Measurements from ENCODE around the gene RAB27B.

Gene RAB27B

DNA sequence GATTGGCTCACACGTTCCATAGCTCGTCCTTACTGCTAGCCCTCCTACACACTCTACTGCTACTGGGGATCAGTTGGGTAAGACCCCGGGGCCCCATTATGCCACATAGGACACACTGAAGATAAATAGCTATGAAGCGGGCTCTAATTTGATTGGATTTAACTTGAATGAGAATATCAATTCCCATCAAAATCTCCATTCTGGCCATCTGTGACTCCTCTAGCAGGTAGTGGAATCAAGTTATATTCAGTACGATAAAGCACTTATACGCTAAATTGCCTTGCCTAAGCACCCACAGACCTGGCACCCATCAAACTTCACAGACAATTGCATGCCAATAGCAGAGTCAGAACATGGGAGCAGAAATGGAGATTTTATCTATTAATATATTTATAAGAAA is 91.1 kb downstream of the RAB27B start:
- TF ChIP-seq, protein P1, sequence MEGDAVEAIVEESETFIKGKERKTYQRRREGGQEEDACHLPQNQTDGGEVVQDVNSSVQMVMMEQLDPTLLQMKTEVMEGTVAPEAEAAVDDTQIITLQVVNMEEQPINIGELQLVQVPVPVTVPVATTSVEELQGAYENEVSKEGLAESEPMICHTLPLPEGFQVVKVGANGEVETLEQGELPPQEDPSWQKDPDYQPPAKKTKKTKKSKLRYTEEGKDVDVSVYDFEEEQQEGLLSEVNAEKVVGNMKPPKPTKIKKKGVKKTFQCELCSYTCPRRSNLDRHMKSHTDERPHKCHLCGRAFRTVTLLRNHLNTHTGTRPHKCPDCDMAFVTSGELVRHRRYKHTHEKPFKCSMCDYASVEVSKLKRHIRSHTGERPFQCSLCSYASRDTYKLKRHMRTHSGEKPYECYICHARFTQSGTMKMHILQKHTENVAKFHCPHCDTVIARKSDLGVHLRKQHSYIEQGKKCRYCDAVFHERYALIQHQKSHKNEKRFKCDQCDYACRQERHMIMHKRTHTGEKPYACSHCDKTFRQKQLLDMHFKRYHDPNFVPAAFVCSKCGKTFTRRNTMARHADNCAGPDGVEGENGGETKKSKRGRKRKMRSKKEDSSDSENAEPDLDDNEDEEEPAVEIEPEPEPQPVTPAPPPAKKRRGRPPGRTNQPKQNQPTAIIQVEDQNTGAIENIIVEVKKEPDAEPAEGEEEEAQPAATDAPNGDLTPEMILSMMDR (IDR thresholded peaks at IDR 0.05; ENCODE audit: control insufficient read depth, insufficient read depth, low read depth, low read length, missing control alignments), result no peak
- no peak overlapping the region for H3K4me3 ChIP-seq (ENCODE audit: control insufficient read depth, low read depth, low read length)

DNA sequence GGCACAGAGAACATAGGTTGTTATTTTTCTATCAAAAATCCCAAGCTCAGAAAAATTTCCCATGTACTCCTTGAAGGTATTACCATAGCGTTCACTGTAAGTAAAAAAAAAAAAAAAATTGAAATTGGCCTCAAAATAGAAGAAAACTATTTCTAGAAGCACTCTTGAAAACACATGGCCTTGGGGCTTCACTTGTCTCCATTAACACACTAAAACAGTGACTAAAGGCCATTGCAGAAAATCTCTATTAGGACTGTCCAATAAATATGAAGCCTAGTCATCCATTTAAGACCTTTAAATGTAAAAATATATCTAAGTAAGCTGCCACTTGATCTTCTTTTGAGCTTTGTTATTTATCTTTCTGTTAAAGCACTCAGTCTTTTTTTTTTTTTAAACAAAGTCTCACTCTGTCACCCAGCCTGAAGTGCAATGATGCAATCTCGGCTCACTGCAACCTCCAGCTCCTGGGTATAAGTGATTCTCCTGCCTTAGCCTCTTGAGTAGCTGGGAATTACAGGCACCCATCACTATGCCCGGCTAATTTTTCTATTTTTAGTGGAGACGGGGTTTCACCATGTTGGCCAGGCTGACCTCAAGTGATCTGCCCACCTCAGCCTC is 95.2 kb downstream of the RAB27B start:
- no peak for DNase-seq (ENCODE audit: low read depth)
- TF ChIP-seq, protein P1 (IDR thresholded peaks at IDR 0.05; ENCODE audit: control insufficient read depth, insufficient read depth, low read depth, low read length, missing control alignments), result no peak
- H3K4me3 ChIP-seq (ENCODE audit: control insufficient read depth, low read depth, low read length), result no peak overlapping the region

More for the DNA sequence above, 91.1 kb downstream of the RAB27B start:
- no peak for DNase-seq (ENCODE audit: low read depth)

DNA sequence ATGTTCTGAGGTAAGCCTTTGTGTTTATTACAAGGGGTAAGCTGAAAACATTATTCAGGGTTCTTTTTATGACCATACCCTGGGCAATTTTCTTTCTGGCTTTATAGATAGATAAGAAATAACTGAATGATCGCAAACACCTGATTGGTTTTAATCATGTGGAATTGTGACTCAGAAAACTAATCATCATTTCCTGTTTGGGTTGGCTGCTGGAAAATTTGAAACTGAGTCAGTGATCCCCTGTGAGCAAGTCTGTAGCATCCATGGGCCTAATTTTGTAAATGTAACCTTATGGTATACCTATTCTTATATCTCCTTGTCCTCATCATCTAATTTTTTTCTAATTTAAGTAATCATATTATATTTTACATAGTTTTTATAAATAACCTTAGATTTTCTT is 96.7 kb downstream of the RAB27B start:
- H3K4me3 ChIP-seq (ENCODE audit: control insufficient read depth, low read depth, low read length), result no peak overlapping the region
- no peak for DNase-seq (ENCODE audit: low read depth)
- TF ChIP-seq, protein P1 (IDR thresholded peaks at IDR 0.05; ENCODE audit: control insufficient read depth, insufficient read depth, low read depth, low read length, missing control alignments), result no peak

DNA sequence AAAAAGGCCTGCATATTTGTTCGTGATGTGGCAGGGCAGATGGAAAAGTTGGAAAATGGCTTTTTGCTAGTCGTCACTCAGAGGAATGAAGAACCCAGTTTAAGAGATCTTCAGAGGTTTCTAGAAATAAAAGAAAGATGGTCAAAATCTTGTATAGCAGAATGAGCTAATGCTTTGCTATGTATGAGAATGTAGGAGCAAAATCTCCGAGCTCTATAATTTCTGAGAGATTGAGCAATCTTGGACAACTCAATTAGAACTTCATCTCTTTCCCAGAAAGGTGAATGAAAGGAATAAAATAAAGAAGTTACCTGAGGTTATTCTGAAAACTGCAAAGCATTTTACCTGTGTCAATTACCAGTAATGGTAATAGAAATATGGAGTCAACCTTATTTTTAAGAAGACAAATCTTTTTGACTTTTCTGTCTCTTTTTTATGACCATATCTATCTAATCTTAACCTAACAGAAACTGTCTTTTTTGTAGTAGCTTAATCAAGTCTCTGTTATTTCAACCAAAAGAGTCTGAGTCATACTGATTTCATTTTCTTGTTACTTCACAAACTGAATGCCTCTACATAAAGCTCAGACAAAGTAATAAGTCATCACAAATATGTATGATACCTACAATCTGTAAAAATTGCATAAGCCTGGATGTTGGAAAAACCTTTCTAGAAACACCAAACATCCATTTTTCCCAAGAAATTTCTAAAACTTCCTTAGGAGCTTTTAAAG is 98.5 kb downstream of the RAB27B start:
- peak; percentile 18 for DNase-seq (ENCODE audit: low read depth)
- TF ChIP-seq, protein P1 (IDR thresholded peaks at IDR 0.05; ENCODE audit: control insufficient read depth, insufficient read depth, low read depth, low read length, missing control alignments), result no peak
- H3K4me3 ChIP-seq (ENCODE audit: control insufficient read depth, low read depth, low read length), result no peak overlapping the region

DNA sequence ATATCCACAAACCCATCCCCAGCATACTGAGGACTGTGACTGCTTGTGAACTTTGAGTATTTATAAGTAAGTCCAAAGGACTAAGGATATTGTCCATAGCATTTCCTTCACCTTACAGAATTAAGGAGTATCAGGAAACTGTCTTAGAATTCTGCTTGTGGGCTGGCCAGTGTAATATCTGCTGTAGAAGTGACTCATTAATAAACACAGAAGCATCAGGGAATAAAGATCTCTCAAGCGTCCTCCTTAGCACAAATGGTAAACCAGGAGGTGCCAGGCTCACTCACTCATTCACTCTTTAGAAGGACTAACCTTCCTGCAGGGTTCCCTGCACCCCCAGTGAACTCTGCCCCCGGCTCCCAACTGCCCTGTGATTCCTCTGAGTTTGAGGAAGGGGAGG is 100.0 kb downstream of the RAB27B start:
- TF ChIP-seq, protein P1 (IDR thresholded peaks at IDR 0.05; ENCODE audit: control insufficient read depth, insufficient read depth, low read depth, low read length, missing control alignments), result no peak
- DNase-seq (ENCODE audit: low read depth), result no peak
- no peak overlapping the region for H3K4me3 ChIP-seq (ENCODE audit: control insufficient read depth, low read depth, low read length)

DNA sequence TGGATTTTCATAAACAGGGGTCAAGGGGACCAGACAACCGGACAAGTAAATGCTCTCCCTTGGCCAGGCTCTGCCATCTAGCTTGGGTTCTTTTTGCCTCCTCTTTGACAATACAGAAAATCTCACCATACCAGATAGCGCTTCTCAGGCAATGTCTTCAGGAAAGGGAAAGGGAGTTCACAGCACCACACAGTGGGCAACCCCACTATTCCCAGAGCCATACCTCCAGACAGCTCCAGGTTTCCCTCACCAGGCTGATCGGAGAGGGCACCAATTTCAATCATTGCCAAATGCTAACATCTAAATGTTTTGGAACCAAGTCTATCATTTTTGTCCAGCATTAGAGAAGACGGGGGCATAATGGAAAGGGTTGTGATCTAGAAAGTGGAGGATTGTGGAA is 102.9 kb downstream of the RAB27B start:
- H3K4me3 ChIP-seq (ENCODE audit: control insufficient read depth, low read depth, low read length), result no peak overlapping the region
- DNase-seq (ENCODE audit: low read depth), result no peak
- TF ChIP-seq, protein P1 (IDR thresholded peaks at IDR 0.05; ENCODE audit: control insufficient read depth, insufficient read depth, low read depth, low read length, missing control alignments), result no peak

Measured in AG09309 (cell line).